Measurements from ENCODE around the gene STK40.

- no peak for TF ChIP-seq CEBPB (IDR thresholded peaks at IDR 0.05)
- no peak for TF ChIP-seq ESRRA (IDR thresholded peaks at IDR 0.05; ENCODE audit: borderline replicate concordance, low read length)
- TF ChIP-seq CHD4 (IDR thresholded peaks at IDR 0.05; ENCODE audit: borderline replicate concordance) = no peak
- no peak for TF ChIP-seq NPAS2 (CRISPR knock-in tag; IDR thresholded peaks at IDR 0.05; ENCODE audit: borderline replicate concordance)
- no peak for TF ChIP-seq CTCF (IDR thresholded peaks at IDR 0.05)
- TF ChIP-seq CHD2 (IDR thresholded peaks at IDR 0.05; ENCODE audit: low read length, partially characterized antibody) = no peak
- no peak for TF ChIP-seq POLR2AphosphoS2 (conservative IDR thresholded peaks at IDR 0.05; ENCODE audit: low read length)
- no peak for TF ChIP-seq SMC3 (IDR thresholded peaks at IDR 0.05)
Observed at GRCh38 chr1:36304970-36305914, 80.5 kb downstream of the STK40 start.

All from A549 (cell line).